K562 (cell line): ENCODE results near the gene CTDSPL. TPM values are rescaled to one million over a fixed set of nuclear protein-coding genes. Genes with fewer than 3 reads are reported as not detected.

Experiments used
- CREB5 ChIP-seq: fragments of 250-450 bp; sonication (Bioruptor Pico); IDR thresholded peaks from 2 replicates; pipeline ENCODE4 v1.5.0; 2020; ENCODE audit warnings: mild to moderate bottlenecking
- CTCFL ChIP-seq: IDR thresholded peaks from 2 replicates; pipeline ENCODE4 v1.6.1; 2011; ENCODE audit warnings: borderline replicate concordance, low read depth, mild to moderate bottlenecking, moderate library complexity, low read length; ENCODE audit not compliant: insufficient read depth, poor library complexity, severe bottlenecking
- FOXA3 ChIP-seq, 2 experiments: fragments of 450-650 bp in 1 of 2; sonication (generic) in 1 of 2; formaldehyde crosslinking; IDR thresholded peaks in 1 of 2; conservative IDR thresholded peaks in 1 of 2; 2 replicates each; pipeline versions ENCODE4 v1.4.0 to v1.8.0; 2020 to 2022; ENCODE audit warnings: mild to moderate bottlenecking in 2 of 2, missing genetic modification reagents in 1 of 2
- GTF2E2 ChIP-seq: fragments of 200-800 bp; sonication (Bioruptor generic); IDR thresholded peaks from 2 replicates; pipeline ENCODE4 v1.6.1; 2016; ENCODE audit warnings: missing genetic modification characterization, missing compliant biosample characterization
- ILF3 ChIP-seq: fragments of 450-650 bp; IDR thresholded peaks from 2 replicates; pipeline ENCODE4 v1.6.1; 2018; ENCODE audit warnings: antibody characterized with exemption, mild to moderate bottlenecking, moderate library complexity, borderline replicate concordance
- KAT7 ChIP-seq: sonication (generic); formaldehyde crosslinking; IDR thresholded peaks from 2 replicates; pipeline ENCODE4 v1.8.0; 2022; ENCODE audit warnings: missing genetic modification reagents, mild to moderate bottlenecking, borderline replicate concordance
- LARP7 ChIP-seq: fragments of 450-650 bp; IDR thresholded peaks from 2 replicates; pipeline ENCODE4 v1.6.1; 2016
- NFATC3 ChIP-seq: fragments of 450-650 bp; IDR thresholded peaks from 2 replicates; pipeline ENCODE4 v1.6.1; 2017; ENCODE audit warnings: mild to moderate bottlenecking
- NFIX ChIP-seq: fragments of 250-450 bp; sonication (Bioruptor Pico); IDR thresholded peaks from 2 replicates; pipeline ENCODE4 v1.4.0; 2020; ENCODE audit warnings: low read depth, mild to moderate bottlenecking, moderate library complexity
- POLR2G ChIP-seq: fragments of 200-400 bp; formaldehyde crosslinking; IDR thresholded peaks from 2 replicates; pipeline ENCODE4 v1.6.1; 2017; ENCODE audit warnings: low read depth, mild to moderate bottlenecking, antibody characterized with exemption, low read length, moderate library complexity
- RAD21 ChIP-seq, 2 experiments: fragments of 250-450 bp in 1 of 2; fragments of 450-650 bp in 1 of 2; sonication (Bioruptor Pico) in 1 of 2; formaldehyde crosslinking in 1 of 2; IDR thresholded peaks in 1 of 2; conservative IDR thresholded peaks in 1 of 2; 2 replicates each; pipeline versions ENCODE4 v1.4.0 to v1.8.0; 2020 to 2022; ENCODE audit warnings: mild to moderate bottlenecking in 2 of 2, moderate library complexity in 1 of 2
- RBM14 ChIP-seq: fragments of 200-400 bp; formaldehyde crosslinking; IDR thresholded peaks from 2 replicates; pipeline ENCODE4 v1.6.1; 2018; ENCODE audit warnings: low read depth, mild to moderate bottlenecking, low read length, moderate library complexity, borderline replicate concordance; ENCODE audit not compliant: insufficient read depth
- SMAD3 ChIP-seq: fragments of 450-650 bp; formaldehyde crosslinking; conservative IDR thresholded peaks from 2 replicates; pipeline ENCODE4 v1.4.0; 2020; ENCODE audit warnings: mild to moderate bottlenecking
- SMC3 ChIP-seq: conservative IDR thresholded peaks from 2 replicates; pipeline ENCODE4 v1.6.1; 2011; ENCODE audit warnings: low read depth, low read length, improper control_type of control experiment; ENCODE audit not compliant: insufficient read depth
- SNAPC5 ChIP-seq: fragments of 250-450 bp; sonication (Bioruptor Pico); IDR thresholded peaks from 2 replicates; pipeline ENCODE4 v1.8.0; 2021; ENCODE audit warnings: moderate library complexity, mild to moderate bottlenecking, inconsistent platforms
- SRSF3 ChIP-seq: fragments of 200-400 bp; formaldehyde crosslinking; IDR thresholded peaks from 2 replicates; pipeline ENCODE4 v1.6.1; 2016; ENCODE audit warnings: mild to moderate bottlenecking, low read length, moderate library complexity; ENCODE audit not compliant: insufficient read depth
- SRSF7 ChIP-seq: fragments of 200-400 bp; formaldehyde crosslinking; optimal IDR thresholded peaks from 2 replicates; pipeline ENCODE3; 2017; ENCODE audit warnings: mild to moderate bottlenecking, low read depth, low read length
- SRSF9 ChIP-seq: fragments of 200-400 bp; formaldehyde crosslinking; IDR thresholded peaks from 2 replicates; pipeline ENCODE4 v1.6.1; 2017; ENCODE audit warnings: low read depth, low read length, borderline replicate concordance
- SUPT5H ChIP-seq: fragments of 450-650 bp; IDR thresholded peaks from 2 replicates; pipeline ENCODE4 v1.6.1; 2016
- TFAM ChIP-seq: fragments of 250-450 bp; sonication (Bioruptor Pico); conservative IDR thresholded peaks from 2 replicates; pipeline ENCODE4 v1.5.0; 2021; ENCODE audit warnings: mild to moderate bottlenecking, moderate library complexity
- ZBED1 ChIP-seq: IDR thresholded peaks from 2 replicates; pipeline ENCODE4 v1.6.1; 2014
- ZNF121 ChIP-seq: sonication (generic); formaldehyde crosslinking; conservative IDR thresholded peaks from 2 replicates; pipeline ENCODE4 v1.8.0; 2022; ENCODE audit warnings: missing genetic modification reagents
- ZNF143 ChIP-seq: sonication (generic); formaldehyde crosslinking; IDR thresholded peaks from 2 replicates; pipeline ENCODE4 v1.9.0; 2022; ENCODE audit warnings: mild to moderate bottlenecking, missing genetic modification reagents
- ZNF232 ChIP-seq: sonication (generic); formaldehyde crosslinking; IDR thresholded peaks from 2 replicates; pipeline ENCODE4 v1.8.0; 2022; ENCODE audit warnings: mild to moderate bottlenecking, missing genetic modification reagents
- ZNF384 ChIP-seq: IDR thresholded peaks from 2 replicates; pipeline ENCODE4 v1.6.1; 2012; ENCODE audit warnings: low read depth, low read length, improper control_type of control experiment
- ZNF408 ChIP-seq: fragments of 250-450 bp; sonication (Bioruptor Pico); IDR thresholded peaks from 2 replicates; pipeline ENCODE4 v1.4.0; 2020; ENCODE audit warnings: low read depth, mild to moderate bottlenecking, moderate library complexity
- ZNF551 ChIP-seq: fragments of 250-450 bp; sonication (Bioruptor Pico); IDR thresholded peaks from 2 replicates; pipeline ENCODE4 v1.5.0; 2021; ENCODE audit warnings: mild to moderate bottlenecking, moderate library complexity
- ZNF644 ChIP-seq: fragments of 200-800 bp; sonication (Bioruptor generic); IDR thresholded peaks from 2 replicates; pipeline ENCODE4 v1.6.1; 2016; ENCODE audit warnings: low read depth, missing genetic modification characterization, missing compliant biosample characterization
- polyA plus RNA-seq, 8 experiments: library from polyadenylated mRNA; depleted of rRNA in 4 of 8; stranded (reverse) in 5 of 8; unstranded in 3 of 8; fragments of >200 nt; fragmentation: Nextera tagmentation in 2 of 8; fragmentation: Illumina TruSeq in 1 of 8; extraction: Ambion mirVana in 2 of 8; extraction: Trizol in 1 of 8; gene quantifications; 2 replicates each; pipeline versions ENCODE4 v1.2.1 to v1.2.3, GENCODE V29; 2011 to 2014; ENCODE audit warnings: inconsistent platforms in 1 of 8, missing spikeins in 1 of 8
- total RNA-seq, 7 experiments: library from RNA; depleted of rRNA in 6 of 7; stranded (reverse); fragments of >200 nt in 6 of 7; fragmentation: Illumina TruSeq in 2 of 7; extraction: Trizol in 2 of 7; gene quantifications; 2 replicates each; pipeline versions ENCODE4 v1.2.1 to v1.2.3, GENCODE V29; 2011 to 2021; ENCODE audit warnings: low replicate concordance in 1 of 7

Gene CTDSPL
- total and polyA plus RNA-seq, 9 of the 15 experiments (the other 6 are each of a cell fraction or from before 2014, with no cell fraction given): 5.1 to 19.3 (median 11.3) TPM

GRCh38 chr3:37987751-37988179 is 126.1 kb downstream of the CTDSPL start (continued):
- no peak for TF ChIP-seq GTF2E2 (tag)
- TF ChIP-seq NFIX: no peak
- TF ChIP-seq LARP7: no peak
- no peak for TF ChIP-seq SMAD3 (CRISPR knock-in tag)
- TF ChIP-seq SRSF9: no peak
- TF ChIP-seq TFAM (CRISPR knock-in tag): no peak
- no peak; the same call in 1 of the 2 replicates for TF ChIP-seq ZNF232 (CRISPR knock-in tag)
- TF ChIP-seq CTCFL: no peak
- TF ChIP-seq ZNF644 (tag): no peak
- no peak for TF ChIP-seq SNAPC5
- no peak for TF ChIP-seq POLR2G
- TF ChIP-seq KAT7 (CRISPR knock-in tag): no peak
- TF ChIP-seq ZNF384: no peak
- TF ChIP-seq RAD21 (CRISPR knock-in tag; conservative IDR thresholded peaks at IDR 0.05 in 1 of 2, IDR thresholded peaks at IDR 0.05 in 1 of 2): no peak
- no peak for TF ChIP-seq RBM14
- no peak; the same call in 1 of the 2 replicates for TF ChIP-seq ZNF143 (CRISPR knock-in tag)
- no peak for TF ChIP-seq CREB5
- TF ChIP-seq SUPT5H: no peak
- no peak for TF ChIP-seq ILF3
- no peak for TF ChIP-seq ZBED1
- no peak for TF ChIP-seq SRSF3
- no peak for TF ChIP-seq FOXA3 (CRISPR knock-in tag; conservative IDR thresholded peaks at IDR 0.05 in 1 of 2, IDR thresholded peaks at IDR 0.05 in 1 of 2)
- no peak for TF ChIP-seq ZNF551 (CRISPR knock-in tag)
- TF ChIP-seq SMC3: no peak
- TF ChIP-seq SRSF7: no peak
- TF ChIP-seq ZNF408 (CRISPR knock-in tag): no peak
- no peak for TF ChIP-seq NFATC3
- TF ChIP-seq ZNF121: peak; percentile 52; the same call in 1 of the 2 replicates
